ENCODE measurements around the gene EIF4A2. TPM values are rescaled to one million over a fixed set of nuclear protein-coding genes. Genes with fewer than 3 reads are reported as not detected.

EIF4A2 gene
- total RNA-seq, 1 experiment from 2014 or later, result 398 TPM

GRCh38 chr3:186759231-186759930 is 24.0 kb upstream of the EIF4A2 start:
- H4K91ac ChIP-seq (ENCODE audit: insufficient read length, low read depth, low read length), result no peak overlapping the region
- TF ChIP-seq, protein P1, sequence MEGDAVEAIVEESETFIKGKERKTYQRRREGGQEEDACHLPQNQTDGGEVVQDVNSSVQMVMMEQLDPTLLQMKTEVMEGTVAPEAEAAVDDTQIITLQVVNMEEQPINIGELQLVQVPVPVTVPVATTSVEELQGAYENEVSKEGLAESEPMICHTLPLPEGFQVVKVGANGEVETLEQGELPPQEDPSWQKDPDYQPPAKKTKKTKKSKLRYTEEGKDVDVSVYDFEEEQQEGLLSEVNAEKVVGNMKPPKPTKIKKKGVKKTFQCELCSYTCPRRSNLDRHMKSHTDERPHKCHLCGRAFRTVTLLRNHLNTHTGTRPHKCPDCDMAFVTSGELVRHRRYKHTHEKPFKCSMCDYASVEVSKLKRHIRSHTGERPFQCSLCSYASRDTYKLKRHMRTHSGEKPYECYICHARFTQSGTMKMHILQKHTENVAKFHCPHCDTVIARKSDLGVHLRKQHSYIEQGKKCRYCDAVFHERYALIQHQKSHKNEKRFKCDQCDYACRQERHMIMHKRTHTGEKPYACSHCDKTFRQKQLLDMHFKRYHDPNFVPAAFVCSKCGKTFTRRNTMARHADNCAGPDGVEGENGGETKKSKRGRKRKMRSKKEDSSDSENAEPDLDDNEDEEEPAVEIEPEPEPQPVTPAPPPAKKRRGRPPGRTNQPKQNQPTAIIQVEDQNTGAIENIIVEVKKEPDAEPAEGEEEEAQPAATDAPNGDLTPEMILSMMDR (conservative IDR thresholded peaks at IDR 0.05), result no peak
- H3K9me3 Mint-ChIP-seq, result no peaks in the 10 kb centered on the region
- H3K56ac ChIP-seq (ENCODE audit: insufficient read length, low read depth, low read length), result no peak overlapping the region
- no peak overlapping the region for H3K27ac Mint-ChIP-seq
- H3K4me3 Mint-ChIP-seq, result no peak overlapping the region
- peaks cover 4 to 9% of the 10 kb centered on the region in 2 experiments; a peak in 3 of 4 replicates for H3K4me1 Mint-ChIP-seq
- no CpG with 5 or more reads among the region's 11 CpGs for WGBS (ENCODE audit: extremely low coverage, insufficient read length, low lambda C conversion rate)
- H2BK15ac ChIP-seq (ENCODE audit: low read depth, low read length), result no peak overlapping the region
- H2AK5ac ChIP-seq (ENCODE audit: insufficient read length, low read length), result no peak overlapping the region
- DNase-seq, result no peak
- no peak overlapping the region for H2BK20ac ChIP-seq (ENCODE audit: low read depth, low read length, poor library complexity, severe bottlenecking)
- H4K20me1 ChIP-seq (ENCODE audit: control insufficient read depth, insufficient read depth, insufficient read length), result no peaks in the 10 kb centered on the region
- no peak overlapping the region for H4K5ac ChIP-seq (ENCODE audit: insufficient read length, low read depth, low read length)
- no peak overlapping the region for H2BK120ac ChIP-seq (ENCODE audit: low read depth, low read length, poor library complexity, severe bottlenecking)
- H3K23me2 ChIP-seq (ENCODE audit: insufficient read length, low read depth, low read length, poor library complexity, severe bottlenecking), result no peaks in the 10 kb centered on the region
- H3K4me2 ChIP-seq (ENCODE audit: insufficient read depth, insufficient read length, low read length), result no peak overlapping the region
- H2AFZ ChIP-seq (ENCODE audit: low read length), result no peak overlapping the region
- H2BK12ac ChIP-seq (ENCODE audit: insufficient read length, low read depth, low read length), result no peak overlapping the region
- no peak overlapping the region for H3K27ac ChIP-seq (ENCODE audit: insufficient read length, low read depth, low read length)
- H2BK5ac ChIP-seq (ENCODE audit: insufficient read length, low read length), result no peak overlapping the region
- no peaks in the 10 kb centered on the region for H3K36me3 Mint-ChIP-seq (ENCODE audit: insufficient read depth in 1 of 3, low read depth in 3 of 3)
- no peak overlapping the region for H3T11ph ChIP-seq (ENCODE audit: low read length)
- no peak overlapping the region for H4K8ac ChIP-seq (replicated peaks; ENCODE audit: insufficient read length, low read depth, low read length)
- no peak overlapping the region for H3K9ac ChIP-seq (ENCODE audit: extremely low read depth, insufficient read length, low read length)
- no peaks in the 10 kb centered on the region for H3K27me3 ChIP-seq (ENCODE audit: insufficient read depth, low read length)
- no peak overlapping the region for H3K4ac ChIP-seq (ENCODE audit: low read depth, low read length)
- no peaks in the 10 kb centered on the region for H3K4me1 ChIP-seq (ENCODE audit: insufficient read depth, low read length)
- H3K9me3 ChIP-seq (ENCODE audit: control insufficient read depth, low read depth, low read length), result no peaks in the 10 kb centered on the region
- H3K14ac ChIP-seq (ENCODE audit: insufficient read depth, low read length), result no peak overlapping the region
- no peaks in the 10 kb centered on the region for H3K79me2 ChIP-seq (ENCODE audit: insufficient read depth, low read length)
- H3K27me3 Mint-ChIP-seq (ENCODE audit: low read depth), result peaks cover 2% of the 10 kb centered on the region; the same call in 1 of the 2 replicates
- H3K18ac ChIP-seq (ENCODE audit: insufficient read length, low read depth, low read length), result no peak overlapping the region
- H3K79me1 ChIP-seq (ENCODE audit: insufficient read depth, low read depth, low read length, poor library complexity, severe bottlenecking), result no peaks in the 10 kb centered on the region
- H3K23ac ChIP-seq (ENCODE audit: insufficient read length, low read depth, low read length), result no peak overlapping the region

Measured in H9 (cell line).